ENCODE results near the gene SMIM27.

The SMIM27 gene

DNA sequence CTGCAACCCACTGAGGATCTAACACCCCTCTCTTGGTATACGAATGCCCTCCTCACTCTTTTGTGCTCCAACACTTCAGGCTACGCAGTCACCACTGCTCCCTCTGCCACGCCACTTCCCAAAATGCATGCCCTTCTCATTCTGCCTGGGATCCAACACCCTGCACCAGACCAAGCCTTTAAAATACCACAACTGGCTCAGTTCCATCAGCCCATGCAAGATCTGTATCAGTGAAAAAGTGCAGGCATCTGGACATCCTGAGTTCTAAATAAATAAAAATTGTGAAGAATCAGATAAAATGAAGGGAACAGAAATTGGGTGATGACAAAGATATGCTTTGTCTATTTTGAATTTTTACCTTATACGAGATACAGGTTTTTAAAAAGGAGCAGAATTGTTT lies 18.1 kb downstream of the SMIM27 start:
- TF ChIP-seq CTCF (IDR thresholded peaks at IDR 0.05; ENCODE audit: control extremely low read depth, extremely low read depth, low read depth, missing control alignments), result no peak
- no peak for DNase-seq (ENCODE audit: extremely low spot score)
- POLR2A ChIA-PET, result no interaction called here
- CTCF ChIA-PET, result no interaction called here

DNA sequence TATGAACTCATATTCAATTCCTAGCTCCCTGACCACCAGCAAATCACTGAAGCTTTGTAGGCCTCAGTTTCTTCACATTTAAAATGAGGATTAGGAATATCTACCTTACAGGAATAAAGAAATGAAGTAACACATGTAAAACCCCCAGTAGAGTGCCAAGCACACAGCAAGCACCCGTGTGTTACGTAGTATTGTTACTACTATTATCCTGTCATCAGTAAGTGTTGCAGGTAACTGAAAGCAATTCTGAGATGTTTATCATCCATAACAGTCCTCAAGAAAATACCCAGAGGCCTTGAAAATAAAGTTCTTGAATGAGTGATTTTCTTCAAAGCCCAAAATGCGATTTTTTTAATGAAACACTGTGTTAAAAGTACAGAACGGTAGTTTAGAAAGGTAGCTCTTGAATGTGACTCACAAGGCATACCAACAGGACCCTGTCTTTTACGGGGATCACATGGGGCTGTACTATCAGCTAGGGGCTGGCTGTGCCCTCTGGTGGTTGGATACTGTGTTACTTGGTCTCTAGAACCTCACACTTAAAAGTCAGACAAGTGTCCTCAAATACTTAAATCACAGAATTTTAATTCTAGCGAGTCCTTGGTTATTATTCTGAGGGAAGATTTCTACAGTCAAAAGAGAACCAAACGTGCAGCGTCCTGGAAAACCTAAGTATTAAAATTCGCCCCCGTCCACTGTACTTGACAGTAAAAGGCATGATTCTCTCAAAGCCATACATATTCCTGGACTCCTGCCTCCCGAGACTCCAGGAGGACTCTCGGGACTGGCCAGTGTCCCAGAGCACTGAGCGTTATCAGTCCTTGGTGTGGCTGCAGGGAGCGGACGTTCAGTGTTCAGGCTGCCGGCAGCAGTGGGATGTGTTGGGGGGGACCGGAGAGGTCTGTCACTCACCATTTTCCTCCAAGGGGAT lies 20.1 kb downstream of the SMIM27 start:
- ChIA-PET CTCF (interaction anchor here (0.6 to 20.3 kb wide), 22 partner anchors 10 to 403 kb away, joined by 3 to 872 read pairs (median 4); partner anchors contain the start of genes ACO1, RIGI, SMIM27 and TOPORS), POLR2A (interaction anchor here (1.0 kb wide), 1 partner anchor 452 kb away, joined by 5 read pairs; the partner anchor contains the start of gene DNAJA1)
- DNase-seq (ENCODE audit: extremely low spot score), result peak; percentile 78
- peak; percentile 65 for TF ChIP-seq CTCF (IDR thresholded peaks at IDR 0.05; ENCODE audit: control extremely low read depth, extremely low read depth, low read depth, missing control alignments)

GRCh38 chr9:32572900-32573523 lies 20.9 kb downstream of the SMIM27 start, which contains the start of gene NDUFB6:
Gene NDUFB6 (minus strand): TSS chr9:32573159. CDS start chr9:32573060, 99 bp downstream.
- DNase-seq (ENCODE audit: extremely low spot score), result peak; percentile 90
- no peak for TF ChIP-seq CTCF (IDR thresholded peaks at IDR 0.05; ENCODE audit: control extremely low read depth, extremely low read depth, low read depth, missing control alignments)
- CTCF ChIA-PET, result interaction anchor here (1.1 to 20.3 kb wide), 15 partner anchors 9 to 399 kb away, joined by 3 to 872 read pairs (median 9); partner anchors contain the start of genes ACO1, SMIM27 and TOPORS
- POLR2A ChIA-PET, result interaction anchor here (0.6 kb wide), 1 partner anchor 174 kb away, joined by 3 read pairs; no protein-coding TSS in a partner anchor

DNA sequence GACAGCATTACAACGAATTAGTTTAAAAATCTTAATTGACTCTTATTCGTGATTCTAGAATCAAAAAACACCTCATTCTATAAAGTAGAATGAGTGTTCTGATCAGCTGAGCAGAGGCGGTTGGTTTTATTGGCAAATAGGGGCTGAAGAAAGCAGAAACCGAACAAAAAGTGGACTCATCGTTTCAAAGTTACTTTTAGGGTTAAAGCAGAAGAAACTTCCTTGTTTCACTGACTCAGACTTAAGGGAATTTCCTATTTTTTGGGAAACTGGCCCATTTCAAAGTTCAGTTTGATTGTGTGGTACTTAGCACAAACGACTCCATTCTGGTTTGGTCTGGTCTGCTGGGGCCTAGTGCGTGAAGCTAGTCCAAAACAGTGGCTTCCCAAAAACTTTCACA lies 21.7 kb downstream of the SMIM27 start:
- CTCF ChIA-PET, result interaction anchor here (1.1 to 20.3 kb wide), 7 partner anchors 8 to 197 kb away, joined by 3 to 872 read pairs (median 22); partner anchors contain the start of gene ACO1
- DNase-seq (ENCODE audit: extremely low spot score), result no peak
- POLR2A ChIA-PET, result no interaction called here
- no peak for TF ChIP-seq CTCF (IDR thresholded peaks at IDR 0.05; ENCODE audit: control extremely low read depth, extremely low read depth, low read depth, missing control alignments)

- CTCF ChIA-PET, result interaction anchor here (0.8 to 20.3 kb wide), 6 partner anchors 9 to 198 kb away, joined by 3 to 872 read pairs (median 14); partner anchors contain the start of gene ACO1
- no peak for TF ChIP-seq CTCF (IDR thresholded peaks at IDR 0.05; ENCODE audit: control extremely low read depth, extremely low read depth, low read depth, missing control alignments)
- POLR2A ChIA-PET, result no interaction called here
- no peak for DNase-seq (ENCODE audit: extremely low spot score)
Measured at GRCh38 chr9:32574858-32575257, 22.7 kb downstream of the SMIM27 start.

GRCh38 chr9:32577316-32577715 lies 25.2 kb downstream of the SMIM27 start:
- TF ChIP-seq CTCF (IDR thresholded peaks at IDR 0.05; ENCODE audit: control extremely low read depth, extremely low read depth, low read depth, missing control alignments), result no peak
- POLR2A ChIA-PET, result no interaction called here
- CTCF ChIA-PET, result interaction anchor here (1.2 to 20.3 kb wide), 7 partner anchors 13 to 394 kb away, joined by 3 to 872 read pairs (median 73); partner anchors contain the start of genes ACO1, SMIM27 and TOPORS

More at GRCh38 chr9:32577316-32577715, 25.2 kb downstream of the SMIM27 start:
- no peak for DNase-seq (ENCODE audit: extremely low spot score)

Measured in GM10248 (cell line).